HG03196 (cell line): ENCODE data around the gene CT45A10.
"Not testable (repeated sequence)": the region's sequence is repeated elsewhere in the genome, so short reads cannot be mapped to it uniquely, and the experiment has no call there.

ENCODE experiments used
- ATAC-seq: cut with Tn5 transposase; IDR thresholded peaks from one replicate; pipeline ENCODE4 v1.9.1; 2021; ENCODE audit not compliant: unreplicated experiment

The CT45A10 gene, protein sequence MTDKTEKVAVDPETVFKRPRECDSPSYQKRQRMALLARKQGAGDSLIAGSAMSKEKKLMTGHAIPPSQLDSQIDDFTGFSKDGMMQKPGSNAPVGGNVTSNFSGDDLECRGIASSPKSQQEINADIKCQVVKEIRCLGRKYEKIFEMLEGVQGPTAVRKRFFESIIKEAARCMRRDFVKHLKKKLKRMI

DNA sequence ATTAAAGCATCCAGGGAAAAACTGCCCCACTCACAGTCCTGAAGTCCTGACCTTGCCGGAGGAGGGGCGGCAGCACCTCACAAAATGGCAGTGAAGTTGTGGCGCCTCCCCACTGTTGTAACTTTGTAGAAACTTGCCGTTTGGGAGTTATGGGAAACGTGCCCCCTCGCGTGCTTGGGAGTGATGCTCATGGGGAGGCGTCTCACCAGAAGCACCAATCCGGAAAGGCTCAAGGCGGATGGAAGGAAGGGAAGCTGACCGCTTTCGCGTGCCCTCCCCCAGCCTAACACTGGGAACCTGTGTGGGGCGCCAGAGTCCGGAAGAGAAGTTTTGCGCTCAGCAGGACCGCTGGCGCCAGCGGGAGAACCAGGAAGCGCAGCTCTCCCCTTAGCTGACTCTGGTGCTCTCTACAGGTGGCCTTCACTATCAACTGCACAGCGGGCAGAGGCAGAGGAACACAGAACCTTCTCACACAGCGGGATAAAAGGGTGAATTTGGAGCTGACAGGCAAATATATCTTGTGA, at the start of gene CT45A10, which contains the start of gene SAGE1:
Gene CT45A10 (minus strand): TSS at position 151 of the 524 bp plus-strand sequence. CDS start 8,100 bp downstream, outside the sequence.
Gene SAGE1 (plus strand): TSS at position 423 of the 524 bp plus-strand sequence. CDS start 2,527 bp downstream, outside the sequence.
- ATAC-seq = no peak

DNA sequence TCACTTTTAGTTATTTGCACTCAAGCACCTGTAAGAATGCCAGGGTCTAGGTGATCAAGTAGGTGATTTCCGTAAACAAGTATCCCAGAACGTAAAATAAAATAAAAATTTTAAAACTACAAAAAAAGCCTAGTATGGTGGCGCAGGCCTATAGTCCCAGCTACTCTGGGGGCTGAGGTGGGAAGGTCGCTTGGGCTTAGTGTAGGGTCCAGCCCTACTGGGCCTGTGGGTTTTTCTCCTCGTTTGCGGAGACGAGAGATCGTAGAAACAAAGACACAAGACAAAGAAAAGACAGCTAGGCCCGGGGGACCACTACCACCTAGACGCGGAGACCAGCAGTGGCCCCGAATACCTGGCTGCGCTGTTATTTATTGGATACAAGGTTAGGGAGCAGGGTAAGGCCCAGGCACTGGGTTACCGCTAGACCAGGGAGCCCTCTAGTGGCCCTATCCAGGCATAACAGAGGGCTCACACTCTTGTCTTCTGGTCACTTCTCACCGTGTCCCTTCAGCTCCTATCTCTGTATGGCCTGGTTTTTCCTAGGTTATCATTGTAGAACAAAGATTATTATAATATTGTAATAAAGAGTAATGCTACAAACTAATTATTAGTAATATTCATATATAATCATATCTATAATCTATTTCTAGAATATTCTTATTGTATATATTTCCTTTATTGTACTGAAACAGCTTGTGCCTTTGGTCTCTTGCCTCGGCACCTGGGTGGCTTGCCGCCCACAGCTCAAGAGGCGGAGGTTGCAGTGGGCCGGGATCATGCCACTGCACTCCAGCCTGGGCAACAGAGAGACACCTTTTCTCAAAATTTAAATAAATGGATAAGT, 38.6 kb upstream of the CT45A10 start:
- no peak for ATAC-seq

DNA sequence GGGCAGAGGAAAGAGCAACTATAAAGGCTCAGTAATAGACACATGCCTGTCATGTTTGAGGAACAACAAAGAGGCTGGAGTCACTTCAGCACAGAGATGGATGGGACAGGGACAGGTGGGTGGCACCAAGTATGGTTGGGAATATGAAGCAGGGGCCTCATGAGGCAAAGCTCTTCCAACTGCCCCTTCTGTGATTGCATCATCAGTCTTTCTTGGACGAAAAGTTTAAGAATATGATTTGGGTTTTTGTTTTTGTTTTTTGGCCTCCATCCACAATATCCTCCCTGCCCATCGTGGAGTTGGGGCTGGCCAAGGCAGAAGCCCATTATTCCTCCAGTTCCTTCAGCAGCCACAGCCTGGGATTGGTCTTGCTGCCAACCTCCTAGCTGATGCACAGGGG, 34.7 kb upstream of the CT45A10 start:
- ATAC-seq = no peak

DNA sequence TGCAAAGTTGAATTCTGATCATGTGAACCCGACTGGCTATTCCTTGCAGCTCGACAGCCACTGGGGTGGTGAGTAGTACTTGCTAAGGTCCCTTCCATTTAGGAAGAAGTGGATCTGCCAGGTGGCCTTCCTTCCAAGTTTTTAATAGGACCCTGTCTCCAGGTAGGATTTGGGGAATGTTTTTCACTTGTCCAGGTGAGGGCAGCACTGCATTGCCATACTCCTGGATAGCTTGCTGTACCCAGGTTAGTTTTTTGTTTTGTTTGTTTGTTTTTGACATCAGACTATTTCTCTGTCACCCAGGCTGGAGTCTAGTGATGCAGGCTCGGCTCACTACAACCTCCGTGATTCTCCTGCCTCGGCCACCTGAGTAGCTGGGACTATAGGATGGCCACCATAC, 30.1 kb upstream of the CT45A10 start:
- no peak for ATAC-seq

DNA sequence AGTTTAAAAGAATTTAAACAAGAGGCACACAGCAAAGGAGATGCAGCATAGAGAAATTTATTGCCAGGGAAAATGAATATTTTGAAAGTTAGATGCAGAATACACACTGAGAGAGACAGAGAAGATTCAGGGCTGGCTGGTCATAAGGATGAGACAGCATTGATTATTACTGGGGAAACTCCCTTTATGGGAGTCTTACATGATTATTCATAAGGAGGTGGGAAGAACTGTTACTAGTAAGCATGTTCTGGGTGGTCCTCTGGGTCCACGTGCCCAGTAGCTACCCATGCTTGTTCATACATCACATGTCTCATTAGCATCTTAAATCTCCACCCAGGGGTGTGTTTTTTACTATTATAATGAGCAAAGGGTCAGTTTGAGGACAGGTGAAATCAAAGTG, 27.3 kb upstream of the CT45A10 start:
- not testable (repeated sequence) for ATAC-seq

DNA sequence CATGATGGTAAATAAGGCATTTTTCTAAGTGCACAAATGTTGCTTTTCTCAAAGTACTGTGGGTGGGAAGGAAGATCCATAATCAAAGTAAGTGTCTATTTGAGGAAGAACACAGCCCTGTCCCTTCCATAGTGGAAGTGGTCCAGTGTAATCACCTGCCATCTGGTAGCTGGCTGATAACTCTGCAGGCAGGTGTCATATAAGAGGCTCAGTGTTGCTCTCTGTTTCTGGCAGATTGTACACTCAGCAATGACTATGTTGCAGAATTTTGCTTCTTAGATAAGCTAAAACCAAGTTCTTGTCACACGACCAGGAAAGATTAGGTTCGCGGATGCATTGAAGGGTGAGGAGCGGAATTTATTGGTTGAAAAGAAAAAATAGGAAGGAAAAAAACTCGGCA, 21.2 kb upstream of the CT45A10 start:
- ATAC-seq = no peak

DNA sequence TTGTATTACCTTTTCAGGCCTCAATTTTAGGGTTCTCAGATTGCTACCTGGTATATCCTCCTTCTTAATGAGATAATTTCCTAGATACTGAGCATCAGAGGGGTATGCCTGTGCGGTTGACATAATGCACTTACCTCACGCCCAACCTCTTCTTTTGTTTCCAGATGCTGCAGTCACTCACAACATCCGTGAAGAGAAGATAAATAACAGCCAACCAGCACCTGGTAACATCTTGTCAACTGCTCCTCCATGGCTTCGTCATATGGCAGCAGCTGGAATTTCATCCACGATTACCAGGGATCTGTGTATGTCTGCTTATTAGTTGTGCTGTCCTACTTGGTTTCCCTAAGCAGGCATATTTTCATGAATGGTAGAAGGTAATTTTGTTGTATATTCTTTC, 17.0 kb upstream of the CT45A10 start:
- no peak for ATAC-seq

DNA sequence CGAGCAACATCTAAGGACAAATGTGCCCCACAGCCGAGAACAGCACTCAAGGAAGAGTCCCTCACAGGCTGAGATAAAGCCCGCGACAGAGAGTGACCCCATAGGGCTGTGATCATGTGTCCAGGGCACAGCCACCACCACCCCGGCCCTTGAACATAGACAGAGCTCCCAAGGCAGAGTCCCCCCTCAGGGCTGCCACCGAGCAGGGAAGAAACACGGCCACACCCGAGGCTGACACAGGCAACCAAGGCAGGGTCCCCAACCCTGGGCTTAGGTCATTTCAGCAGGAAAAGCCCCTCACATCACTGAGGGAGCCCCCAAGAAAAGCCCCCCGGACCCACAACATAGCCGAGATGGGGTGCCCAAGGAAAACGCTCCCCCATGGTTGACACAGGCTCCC, 463 bp downstream of the CT45A10 start:
- ATAC-seq = no peak

DNA sequence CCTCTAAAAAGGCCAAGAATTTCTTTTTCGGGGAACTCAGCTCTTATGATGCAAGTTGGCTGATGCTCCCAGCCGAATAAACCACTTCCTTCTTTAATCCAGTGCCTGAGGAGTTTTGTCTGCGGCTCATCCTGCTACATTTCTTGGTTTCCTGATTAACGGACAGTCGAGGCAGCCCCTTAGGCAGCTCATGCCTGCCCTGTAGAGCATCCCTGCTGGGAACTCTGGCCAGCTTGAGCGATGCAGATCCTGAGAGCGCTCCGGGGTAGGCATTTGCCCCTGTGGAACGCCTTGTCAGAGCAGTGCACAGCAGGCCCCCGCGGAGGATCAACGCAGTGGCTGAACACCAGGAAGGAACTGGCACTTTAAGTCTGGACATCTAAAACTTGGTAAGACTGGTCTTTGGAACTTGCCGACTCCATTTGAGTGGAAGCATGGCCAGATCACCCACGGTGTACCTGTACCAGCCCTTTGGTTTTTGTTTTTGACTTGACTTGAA, 3.1 kb downstream of the CT45A10 start:
- ATAC-seq = no peak

DNA sequence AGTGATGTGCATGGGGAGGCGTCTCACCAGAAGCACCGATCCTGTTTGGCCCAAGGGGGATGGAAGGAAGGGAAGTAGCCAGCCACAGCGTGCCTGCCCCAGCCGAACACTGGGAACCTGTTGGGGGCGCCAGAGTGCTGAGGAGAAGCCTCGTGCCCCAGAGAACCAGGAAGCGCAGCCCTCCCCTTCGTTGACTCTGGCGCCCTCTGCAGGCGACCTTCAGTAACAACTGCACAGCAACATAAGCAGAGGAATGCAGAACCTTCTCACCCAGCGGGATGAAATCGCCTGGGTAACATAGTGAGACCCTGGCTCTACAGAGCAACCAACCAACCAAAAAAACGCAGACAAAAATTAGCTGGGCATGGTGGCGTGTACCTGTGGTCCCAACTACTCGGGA, 4.3 kb downstream of the CT45A10 start:
- not testable (repeated sequence) for ATAC-seq

DNA sequence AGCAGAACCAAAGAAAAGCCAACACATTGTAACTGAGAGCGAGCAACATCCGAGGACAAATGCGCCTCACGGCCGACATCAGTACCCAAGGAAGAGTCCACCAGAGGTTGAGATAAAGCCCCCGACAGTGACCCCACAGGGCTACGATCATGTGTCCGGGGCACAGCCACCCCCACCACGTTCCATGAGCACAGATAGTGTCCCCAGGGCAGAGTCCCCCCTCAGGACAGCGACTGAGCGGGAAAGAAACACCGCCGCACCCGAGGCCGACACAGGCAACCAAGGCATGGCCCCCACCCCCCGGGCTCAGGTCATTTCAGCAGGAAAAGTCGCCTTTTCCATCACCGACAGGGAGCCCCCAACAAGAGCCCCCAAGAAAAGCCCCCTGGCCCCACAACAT, 5.0 kb downstream of the CT45A10 start:
- not testable (repeated sequence) for ATAC-seq

DNA sequence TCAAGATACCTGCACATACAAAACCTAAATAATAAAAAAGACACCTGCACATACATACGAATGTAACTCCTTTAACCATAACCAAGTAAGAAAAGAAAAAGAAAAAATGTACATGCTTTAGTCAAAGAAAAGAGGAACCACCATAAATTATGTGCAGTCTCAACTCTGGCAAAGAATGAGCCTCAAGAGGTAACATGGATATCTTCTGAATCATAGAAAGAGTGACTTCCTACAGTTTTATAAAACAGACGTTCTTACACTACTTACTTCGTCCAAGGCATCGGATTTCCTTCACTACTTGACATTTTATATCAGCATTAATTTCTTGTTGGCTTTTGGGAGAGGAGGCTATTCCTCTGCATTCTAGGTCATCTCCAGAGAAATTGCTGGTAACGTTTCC, 10.5 kb downstream of the CT45A10 start:
- not testable (repeated sequence) for ATAC-seq

DNA sequence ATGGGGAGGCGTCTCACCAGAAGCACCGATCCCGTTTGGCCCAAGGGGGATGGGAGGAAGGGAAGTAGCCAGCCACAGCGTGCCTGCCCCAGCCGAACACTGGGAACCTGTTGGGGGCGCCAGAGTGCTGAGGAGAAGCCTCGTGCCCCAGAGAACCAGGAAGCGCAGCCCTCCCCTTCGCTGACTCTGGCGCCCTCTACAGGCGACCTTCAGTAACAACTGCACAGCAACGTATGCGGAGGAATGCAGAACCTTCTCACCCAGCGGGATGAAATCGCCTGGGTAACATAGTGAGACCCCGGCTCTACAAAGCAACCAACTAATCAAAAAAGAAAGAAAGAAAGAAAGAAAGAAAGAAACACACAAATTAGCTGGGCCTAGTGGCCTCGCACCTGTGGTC, 21.5 kb downstream of the CT45A10 start, which contains the start of gene CT45A9:
Gene CT45A9 (minus strand): TSS at position 101 of the 400 bp plus-strand sequence. CDS start 3,751 bp downstream, outside the sequence.
- ATAC-seq = not testable (repeated sequence)

DNA sequence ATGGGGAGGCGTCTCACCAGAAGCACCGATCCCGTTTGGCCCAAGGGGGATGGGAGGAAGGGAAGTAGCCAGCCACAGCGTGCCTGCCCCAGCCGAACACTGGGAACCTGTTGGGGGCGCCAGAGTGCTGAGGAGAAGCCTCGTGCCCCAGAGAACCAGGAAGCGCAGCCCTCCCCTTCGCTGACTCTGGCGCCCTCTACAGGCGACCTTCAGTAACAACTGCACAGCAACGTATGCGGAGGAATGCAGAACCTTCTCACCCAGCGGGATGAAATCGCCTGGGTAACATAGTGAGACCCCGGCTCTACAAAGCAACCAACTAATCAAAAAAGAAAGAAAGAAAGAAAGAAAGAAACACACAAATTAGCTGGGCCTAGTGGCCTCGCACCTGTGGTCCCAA, 38.8 kb downstream of the CT45A10 start, which contains the start of gene CT45A8:
Gene CT45A8 (minus strand): TSS at position 101 of the 400 bp plus-strand sequence. CDS start 3,755 bp downstream, outside the sequence.
- ATAC-seq = not testable (repeated sequence)

DNA sequence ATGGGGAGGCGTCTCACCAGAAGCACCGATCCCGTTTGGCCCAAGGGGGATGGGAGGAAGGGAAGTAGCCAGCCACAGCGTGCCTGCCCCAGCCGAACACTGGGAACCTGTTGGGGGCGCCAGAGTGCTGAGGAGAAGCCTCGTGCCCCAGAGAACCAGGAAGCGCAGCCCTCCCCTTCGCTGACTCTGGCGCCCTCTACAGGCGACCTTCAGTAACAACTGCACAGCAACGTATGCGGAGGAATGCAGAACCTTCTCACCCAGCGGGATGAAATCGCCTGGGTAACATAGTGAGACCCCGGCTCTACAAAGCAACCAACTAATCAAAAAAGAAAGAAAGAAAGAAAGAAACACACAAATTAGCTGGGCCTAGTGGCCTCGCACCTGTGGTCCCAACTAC, 56.1 kb downstream of the CT45A10 start, which contains the start of gene CT45A7:
Gene CT45A7 (minus strand): TSS at position 101 of the 400 bp plus-strand sequence. CDS start 3,747 bp downstream, outside the sequence.
- ATAC-seq = not testable (repeated sequence)
